ENCODE results near the gene SASH1.

Gene SASH1

DNA sequence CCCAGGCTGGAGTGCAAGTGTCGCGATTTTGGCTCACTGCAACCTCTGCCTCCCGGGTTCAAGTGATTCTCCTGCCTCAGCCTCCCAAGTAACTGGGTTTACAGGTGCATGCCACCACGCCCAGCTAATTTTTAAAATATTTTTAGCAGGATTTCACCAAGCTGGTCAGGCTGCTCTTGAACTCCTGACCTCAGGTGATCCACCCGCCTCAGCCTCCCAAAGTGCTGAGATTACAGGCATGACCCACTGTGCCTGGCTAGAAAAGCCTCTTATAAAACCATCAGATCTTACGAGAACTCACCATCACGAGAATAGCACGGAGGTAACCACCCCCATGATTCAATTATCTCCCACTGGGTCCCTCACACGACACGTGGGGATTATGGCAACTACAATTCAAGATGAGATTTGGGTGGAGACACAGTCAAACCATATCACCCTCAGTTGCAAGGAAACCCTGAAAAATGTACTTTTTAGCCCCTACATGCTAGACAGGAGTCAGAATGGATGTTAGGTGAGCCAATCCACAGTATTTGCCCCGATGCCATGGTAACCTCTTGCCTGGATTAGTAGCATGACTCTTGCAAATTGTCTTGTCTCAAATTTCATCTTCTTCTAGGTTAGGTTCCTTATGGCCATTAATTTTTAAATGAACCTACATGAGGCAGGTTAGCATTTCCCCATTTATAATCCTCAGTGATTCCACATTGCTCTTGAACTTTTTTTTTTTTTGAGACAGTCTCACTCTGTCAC is 17.1 kb upstream of the SASH1 start:
- H3K36me3 ChIP-seq (ENCODE audit: control insufficient read depth in 5 of 5, insufficient read depth in 5 of 5, low read length in 5 of 5) = no peaks in the 10 kb centered on the region
- H3K9me3 ChIP-seq (ENCODE audit: control insufficient read depth in 5 of 5, low read length in 5 of 5) = no peaks in the 10 kb centered on the region
- H3K27ac ChIP-seq (ENCODE audit: low read depth, low read length) = no peak overlapping the region
- no peak overlapping the region for H3K9ac ChIP-seq (ENCODE audit: low read length in 5 of 5)
- no peaks in the 10 kb centered on the region for H3K27me3 ChIP-seq (ENCODE audit: control insufficient read depth in 5 of 5, insufficient read depth in 4 of 5, low read length in 5 of 5)
- peaks cover 0 to 27% (median 8%) of the 10 kb centered on the region in 5 donors for H3K4me1 ChIP-seq (ENCODE audit: control insufficient read depth in 5 of 5, insufficient read depth in 5 of 5, low read length in 5 of 5)
- no peak overlapping the region for H3K4me3 ChIP-seq (ENCODE audit: low read depth in 1 of 5, low read length in 5 of 5)

DNA sequence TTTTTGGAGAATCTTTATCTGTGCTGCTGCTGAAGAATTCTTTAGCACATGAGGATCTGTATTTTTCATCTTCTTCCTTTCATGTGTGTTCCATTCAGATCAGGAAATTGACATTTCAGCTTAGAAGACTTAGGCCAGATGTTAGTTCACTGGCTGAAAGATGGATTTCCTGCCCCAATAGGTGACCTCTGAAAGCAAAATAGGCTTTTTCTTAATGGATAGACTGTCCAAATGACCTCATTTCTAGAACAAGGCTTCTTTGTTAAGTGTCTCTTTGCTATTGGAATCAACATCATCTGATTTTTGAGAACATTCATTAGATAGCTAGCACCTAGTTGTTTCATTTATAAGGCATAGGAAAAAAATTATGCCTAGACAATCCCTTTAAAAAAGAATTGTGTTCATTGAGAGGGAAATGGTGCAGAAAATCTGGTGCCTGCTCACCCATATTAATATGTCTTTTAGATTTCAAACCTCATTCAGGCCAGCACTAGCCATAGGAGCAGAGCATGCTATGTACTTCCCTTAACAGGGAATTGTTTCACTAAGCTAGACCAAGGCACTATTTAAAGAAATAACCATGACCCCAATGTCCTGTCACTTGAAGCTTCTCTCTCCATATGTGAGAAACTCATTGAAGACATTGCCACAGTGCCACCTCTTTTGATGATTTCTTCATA is 13.6 kb upstream of the SASH1 start:
- Histone ChIP-seq H3K27ac (ENCODE audit: low read depth, low read length) (peak overlapping the region; percentile 20), H3K9ac (ENCODE audit: low read length in 5 of 5) (no peak overlapping the region), H3K9me3 (ENCODE audit: control insufficient read depth in 5 of 5, low read length in 5 of 5) (no peaks in the 10 kb centered on the region), H3K36me3 (ENCODE audit: control insufficient read depth in 5 of 5, insufficient read depth in 5 of 5, low read length in 5 of 5) (no peaks in the 10 kb centered on the region), H3K4me1 (ENCODE audit: control insufficient read depth in 5 of 5, insufficient read depth in 5 of 5, low read length in 5 of 5) (peaks cover 0 to 35% (median 8%) of the 10 kb centered on the region in 5 donors), H3K27me3 (ENCODE audit: control insufficient read depth in 5 of 5, insufficient read depth in 4 of 5, low read length in 5 of 5) (no peaks in the 10 kb centered on the region), H3K4me3 (ENCODE audit: low read depth in 1 of 5, low read length in 5 of 5) (no peak overlapping the region)

DNA sequence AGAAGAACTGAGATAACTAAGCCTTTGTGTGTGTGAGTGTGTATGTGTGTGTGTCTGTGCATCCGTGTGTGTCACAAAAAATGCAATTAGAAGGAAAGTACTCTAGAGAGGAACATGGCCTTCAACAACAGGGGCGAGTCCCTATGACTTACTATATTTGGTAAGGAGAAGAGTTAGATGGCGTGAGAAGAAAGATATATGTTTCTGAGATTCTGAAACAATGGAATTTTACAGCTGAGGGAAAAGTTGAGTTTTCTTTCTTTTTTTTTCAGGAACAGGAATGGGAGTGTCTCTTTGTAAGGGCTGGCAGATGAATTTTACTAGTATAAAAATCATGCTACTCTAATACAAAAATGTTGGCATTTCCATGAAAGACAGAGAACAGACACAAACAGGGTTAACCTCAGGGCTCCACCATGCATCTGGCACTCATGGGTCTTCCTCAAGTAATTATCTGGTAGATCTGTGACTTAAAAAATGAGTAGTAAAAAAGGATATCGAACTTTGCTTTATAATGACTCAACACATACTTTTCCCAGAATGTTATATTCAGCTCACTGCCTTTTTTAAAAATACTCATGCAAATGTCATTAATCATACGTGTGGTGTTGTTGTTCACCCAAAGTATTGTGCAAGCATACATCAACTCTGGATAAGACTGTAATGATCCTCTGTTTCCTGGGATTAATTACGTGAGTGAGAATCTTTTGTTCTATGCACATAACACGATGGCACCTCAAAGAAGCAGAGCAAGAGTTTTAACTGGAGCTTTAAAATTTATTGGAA is 12.8 kb upstream of the SASH1 start:
- H3K9me3 ChIP-seq (ENCODE audit: control insufficient read depth in 5 of 5, low read length in 5 of 5) = no peaks in the 10 kb centered on the region
- no peak overlapping the region for H3K9ac ChIP-seq (ENCODE audit: low read length in 5 of 5)
- peaks cover 0 to 33% (median 8%) of the 10 kb centered on the region in 5 donors for H3K4me1 ChIP-seq (ENCODE audit: control insufficient read depth in 5 of 5, insufficient read depth in 5 of 5, low read length in 5 of 5)
- no peaks in the 10 kb centered on the region for H3K27me3 ChIP-seq (ENCODE audit: control insufficient read depth in 5 of 5, insufficient read depth in 4 of 5, low read length in 5 of 5)
- peak overlapping the region; percentile 20 for H3K27ac ChIP-seq (ENCODE audit: low read depth, low read length)
- no peak overlapping the region for H3K4me3 ChIP-seq (ENCODE audit: low read depth in 1 of 5, low read length in 5 of 5)
- H3K36me3 ChIP-seq (ENCODE audit: control insufficient read depth in 5 of 5, insufficient read depth in 5 of 5, low read length in 5 of 5) = no peaks in the 10 kb centered on the region

DNA sequence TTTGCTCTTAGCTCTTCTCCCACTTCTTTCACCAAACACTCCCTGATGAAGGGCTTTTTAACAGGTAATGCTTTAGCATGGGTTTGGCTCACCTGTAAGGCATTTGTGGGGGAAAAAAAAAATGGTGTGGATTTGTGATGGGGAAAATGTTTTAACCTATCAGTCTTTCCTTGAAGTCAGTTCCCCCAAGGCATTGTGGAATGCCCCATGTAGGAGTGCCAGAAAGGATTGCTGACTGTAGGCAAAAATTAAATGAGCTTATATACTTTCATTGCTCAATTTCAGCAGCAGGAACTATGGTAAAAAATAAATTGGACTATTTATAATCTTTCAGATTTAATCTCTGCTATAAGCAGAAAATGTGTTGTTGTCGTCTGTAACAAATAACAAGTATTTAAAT is 10.6 kb upstream of the SASH1 start:
- H3K36me3 ChIP-seq (ENCODE audit: control insufficient read depth in 5 of 5, insufficient read depth in 5 of 5, low read length in 5 of 5) = no peaks in the 10 kb centered on the region
- no peaks in the 10 kb centered on the region for H3K27me3 ChIP-seq (ENCODE audit: control insufficient read depth in 5 of 5, insufficient read depth in 4 of 5, low read length in 5 of 5)
- H3K9me3 ChIP-seq (ENCODE audit: control insufficient read depth in 5 of 5, low read length in 5 of 5) = no peaks in the 10 kb centered on the region
- H3K4me1 ChIP-seq (ENCODE audit: control insufficient read depth in 5 of 5, insufficient read depth in 5 of 5, low read length in 5 of 5) = peaks cover 0 to 32% (median 8%) of the 10 kb centered on the region in 5 donors
- H3K9ac ChIP-seq (ENCODE audit: low read length in 5 of 5) = no peak overlapping the region
- H3K27ac ChIP-seq (ENCODE audit: low read depth, low read length) = no peak overlapping the region
- H3K4me3 ChIP-seq (ENCODE audit: low read depth in 1 of 5, low read length in 5 of 5) = no peak overlapping the region

DNA sequence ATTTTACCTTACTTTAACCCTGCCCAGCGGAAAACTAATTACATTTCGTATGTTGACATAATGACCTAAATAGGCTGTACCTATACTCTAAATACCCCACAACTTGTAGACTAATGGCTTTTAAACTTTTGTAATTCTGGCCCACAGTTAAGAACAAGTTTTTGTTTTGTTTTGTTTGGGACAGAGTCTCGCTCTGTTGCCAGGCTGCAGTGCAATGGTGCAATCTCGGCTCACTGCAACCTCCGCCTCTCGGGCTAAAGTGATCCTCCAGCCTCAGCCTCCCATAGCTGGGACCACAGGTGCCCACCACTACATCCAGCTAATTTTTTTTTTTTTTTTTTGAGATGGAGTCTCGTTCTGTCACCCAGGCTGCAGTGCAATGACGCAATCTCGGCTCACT is 5.7 kb upstream of the SASH1 start:
- Histone ChIP-seq H3K4me1 (ENCODE audit: control insufficient read depth in 5 of 5, insufficient read depth in 5 of 5, low read length in 5 of 5) (peaks cover 0 to 10% (median 3%) of the 10 kb centered on the region in 5 donors), H3K4me3 (ENCODE audit: low read depth in 1 of 5, low read length in 5 of 5) (no peak overlapping the region), H3K9ac (ENCODE audit: low read length in 5 of 5) (no peak overlapping the region), H3K9me3 (ENCODE audit: control insufficient read depth in 5 of 5, low read length in 5 of 5) (no peaks in the 10 kb centered on the region), H3K27me3 (ENCODE audit: control insufficient read depth in 5 of 5, insufficient read depth in 4 of 5, low read length in 5 of 5) (no peaks in the 10 kb centered on the region), H3K27ac (ENCODE audit: low read depth, low read length) (no peak overlapping the region), H3K36me3 (ENCODE audit: control insufficient read depth in 5 of 5, insufficient read depth in 5 of 5, low read length in 5 of 5) (no peaks in the 10 kb centered on the region)

DNA sequence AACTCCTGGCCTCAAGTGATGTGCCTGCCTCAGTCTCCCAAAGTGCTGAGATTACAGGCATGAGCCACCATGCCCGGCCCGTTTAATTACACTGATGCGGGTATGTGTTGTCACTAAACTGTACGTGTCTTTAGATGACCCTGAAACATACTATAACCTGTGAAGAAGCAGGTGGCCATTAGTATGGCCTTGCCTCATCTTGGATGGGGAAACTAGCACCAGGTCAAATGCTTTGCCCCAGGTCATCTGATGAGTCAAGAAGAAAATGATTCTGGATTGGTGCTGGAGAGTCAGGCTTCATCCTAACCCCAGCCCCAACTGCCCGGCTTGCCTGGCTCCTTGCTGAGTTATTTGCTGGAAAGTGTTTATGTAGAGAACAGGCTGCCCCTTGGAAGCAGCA is 2.9 kb upstream of the SASH1 start:
- Histone ChIP-seq H3K9ac (ENCODE audit: low read length in 5 of 5) (no peak overlapping the region), H3K27ac (ENCODE audit: low read depth, low read length) (no peak overlapping the region), H3K4me1 (ENCODE audit: control insufficient read depth in 5 of 5, insufficient read depth in 5 of 5, low read length in 5 of 5) (peaks cover 0 to 22% (median 18%) of the 10 kb centered on the region in 5 donors), H3K36me3 (ENCODE audit: control insufficient read depth in 5 of 5, insufficient read depth in 5 of 5, low read length in 5 of 5) (no peaks in the 10 kb centered on the region), H3K4me3 (ENCODE audit: low read depth in 1 of 5, low read length in 5 of 5) (no peak overlapping the region), H3K9me3 (ENCODE audit: control insufficient read depth in 5 of 5, low read length in 5 of 5) (no peaks in the 10 kb centered on the region), H3K27me3 (ENCODE audit: control insufficient read depth in 5 of 5, insufficient read depth in 4 of 5, low read length in 5 of 5) (no peaks in the 10 kb centered on the region)

DNA sequence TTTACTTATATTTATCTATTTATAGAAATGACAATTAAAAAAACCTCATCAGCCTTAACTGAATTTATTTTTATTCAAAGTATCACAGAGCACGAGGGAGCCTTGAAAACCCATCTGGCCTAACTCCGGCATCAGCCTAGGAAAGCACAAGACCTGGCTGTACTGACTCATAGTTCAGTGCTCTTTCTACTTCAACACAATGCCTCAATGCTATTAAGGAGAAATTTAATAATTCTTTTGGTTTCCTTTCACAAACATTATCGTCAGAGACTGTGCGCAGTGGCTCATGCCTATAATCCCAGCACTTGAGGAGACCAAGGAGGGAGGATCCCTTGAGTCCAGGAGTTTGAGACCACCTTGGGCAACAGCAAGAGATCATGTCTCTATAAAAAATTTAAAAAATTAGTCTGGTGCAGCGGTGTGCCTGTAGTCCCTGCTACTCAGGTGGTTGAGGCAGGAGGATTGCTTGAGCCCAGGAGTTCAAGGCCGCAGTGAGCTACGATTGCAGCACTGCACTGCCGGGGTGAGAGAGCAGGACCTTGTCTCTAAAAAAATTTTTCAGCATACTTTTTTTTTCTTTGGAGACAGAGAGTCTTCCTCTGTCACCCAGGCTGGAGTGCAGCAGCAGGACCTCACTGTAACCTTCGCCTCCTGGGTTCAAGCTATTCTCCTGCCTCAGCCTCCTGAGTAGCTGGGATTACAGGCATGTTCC is 1.9 kb upstream of the SASH1 start:
- Histone ChIP-seq H3K27ac (ENCODE audit: low read depth, low read length) (peak overlapping the region; percentile 87), H3K4me3 (ENCODE audit: low read depth in 1 of 5, low read length in 5 of 5) (no peak overlapping the region)

DNA sequence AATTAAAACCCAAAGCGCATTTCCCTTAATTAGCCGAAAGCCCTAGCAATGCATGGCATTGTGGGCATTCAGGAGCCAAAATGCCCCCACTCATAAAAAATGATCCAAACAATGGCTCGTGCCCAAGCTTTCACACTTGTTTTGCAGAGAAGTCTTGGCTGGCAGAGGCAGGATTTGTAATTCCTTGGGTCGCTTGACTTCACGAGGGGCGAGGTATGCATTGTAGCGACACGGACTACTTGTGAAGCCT is 613 bp upstream of the SASH1 start:
- peaks cover 0 to 42% (median 35%) of the 10 kb centered on the region in 5 donors for H3K4me1 ChIP-seq (ENCODE audit: control insufficient read depth in 5 of 5, insufficient read depth in 5 of 5, low read length in 5 of 5)
- H3K4me3 ChIP-seq (ENCODE audit: low read depth in 1 of 5, low read length in 5 of 5) = peak overlapping the region; percentile 80 to 87 (median 85)
- H3K27me3 ChIP-seq (ENCODE audit: control insufficient read depth in 5 of 5, insufficient read depth in 4 of 5, low read length in 5 of 5) = no peaks in the 10 kb centered on the region
- no peaks in the 10 kb centered on the region for H3K36me3 ChIP-seq (ENCODE audit: control insufficient read depth in 5 of 5, insufficient read depth in 5 of 5, low read length in 5 of 5)
- H3K9ac ChIP-seq (ENCODE audit: low read length in 5 of 5) = peak overlapping the region; percentile 75 to 87 (median 81)
- peak overlapping the region; percentile 87 for H3K27ac ChIP-seq (ENCODE audit: low read depth, low read length)
- no peaks in the 10 kb centered on the region for H3K9me3 ChIP-seq (ENCODE audit: control insufficient read depth in 5 of 5, low read length in 5 of 5)

More for the DNA sequence above, 1.9 kb upstream of the SASH1 start:
- Histone ChIP-seq H3K27me3 (ENCODE audit: control insufficient read depth in 5 of 5, insufficient read depth in 4 of 5, low read length in 5 of 5) (no peaks in the 10 kb centered on the region), H3K4me1 (ENCODE audit: control insufficient read depth in 5 of 5, insufficient read depth in 5 of 5, low read length in 5 of 5) (peaks cover 0 to 32% (median 25%) of the 10 kb centered on the region in 5 donors), H3K36me3 (ENCODE audit: control insufficient read depth in 5 of 5, insufficient read depth in 5 of 5, low read length in 5 of 5) (no peaks in the 10 kb centered on the region), H3K9ac (ENCODE audit: low read length in 5 of 5) (no peak overlapping the region), H3K9me3 (ENCODE audit: control insufficient read depth in 5 of 5, low read length in 5 of 5) (no peaks in the 10 kb centered on the region)

DNA sequence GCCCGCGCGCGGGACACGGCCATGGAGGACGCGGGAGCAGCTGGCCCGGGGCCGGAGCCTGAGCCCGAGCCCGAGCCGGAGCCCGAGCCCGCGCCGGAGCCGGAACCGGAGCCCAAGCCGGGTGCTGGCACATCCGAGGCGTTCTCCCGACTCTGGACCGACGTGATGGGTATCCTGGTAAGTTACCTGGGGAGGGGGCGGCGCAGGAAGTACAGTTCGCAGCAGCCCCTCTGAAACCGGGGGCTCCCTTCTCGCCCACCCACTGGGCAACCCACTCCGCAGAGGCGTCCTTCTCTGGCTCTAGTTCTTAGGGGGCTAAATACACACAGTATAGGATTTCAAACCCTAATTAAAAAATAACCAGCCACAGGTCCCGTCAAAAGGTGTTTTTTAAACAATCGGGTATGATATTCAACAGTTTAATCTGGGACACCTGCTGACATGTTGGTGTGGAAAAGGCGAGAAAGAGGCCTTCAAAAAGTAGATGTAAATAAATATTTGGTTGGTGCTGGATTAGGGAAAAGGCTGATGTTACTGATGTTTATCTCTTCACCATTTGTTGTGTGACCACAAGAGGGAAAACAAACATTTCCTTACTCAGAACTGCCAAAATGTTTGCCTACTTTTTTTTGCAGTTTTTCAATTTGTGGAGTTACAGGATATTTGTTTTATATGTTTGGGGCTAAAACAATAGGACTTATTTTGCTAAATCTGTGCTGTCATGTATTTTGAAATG is 577 bp downstream of the SASH1 start:
- Histone ChIP-seq H3K9me3 (ENCODE audit: control insufficient read depth in 5 of 5, low read length in 5 of 5) (no peaks in the 10 kb centered on the region), H3K4me3 (ENCODE audit: low read depth in 1 of 5, low read length in 5 of 5) (peak overlapping the region; percentile 70 to 87 (median 85)), H3K9ac (ENCODE audit: low read length in 5 of 5) (peak overlapping the region; percentile 63 to 93 (median 81)), H3K4me1 (ENCODE audit: control insufficient read depth in 5 of 5, insufficient read depth in 5 of 5, low read length in 5 of 5) (peaks cover 0 to 44% (median 35%) of the 10 kb centered on the region in 5 donors), H3K27ac (ENCODE audit: low read depth, low read length) (peak overlapping the region; percentile 92), H3K27me3 (ENCODE audit: control insufficient read depth in 5 of 5, insufficient read depth in 4 of 5, low read length in 5 of 5) (no peaks in the 10 kb centered on the region), H3K36me3 (ENCODE audit: control insufficient read depth in 5 of 5, insufficient read depth in 5 of 5, low read length in 5 of 5) (no peaks in the 10 kb centered on the region)
